Muscle of back (tissue), 11 donors: ENCODE measurements around the gene C1orf159. TPM values are rescaled to one million over a fixed set of nuclear protein-coding genes. Genes with fewer than 3 reads are reported as not detected.
"Not testable (repeated sequence)": the region's sequence is repeated elsewhere in the genome, so short reads cannot be mapped to it uniquely, and the experiment has no call there.

Experiments
- DNase-seq, 3 donors: peaks; one replicate each; pipeline versions ENCODE4 v3.0.0 to v3.0.0-alpha.2; 2013
- polyA plus RNA-seq, 10 donors: library from polyadenylated mRNA; unstranded; fragments of 120-200 nt; gene quantifications; one replicate each; pipeline ENCODE4 v1.2.1, GENCODE V29; 2013; ENCODE audit not compliant: insufficient read length in 10 of 10

The C1orf159 gene
- polyA plus RNA-seq, 10 donors = 3.8 to 7.1 (median 4.6) TPM

DNA sequence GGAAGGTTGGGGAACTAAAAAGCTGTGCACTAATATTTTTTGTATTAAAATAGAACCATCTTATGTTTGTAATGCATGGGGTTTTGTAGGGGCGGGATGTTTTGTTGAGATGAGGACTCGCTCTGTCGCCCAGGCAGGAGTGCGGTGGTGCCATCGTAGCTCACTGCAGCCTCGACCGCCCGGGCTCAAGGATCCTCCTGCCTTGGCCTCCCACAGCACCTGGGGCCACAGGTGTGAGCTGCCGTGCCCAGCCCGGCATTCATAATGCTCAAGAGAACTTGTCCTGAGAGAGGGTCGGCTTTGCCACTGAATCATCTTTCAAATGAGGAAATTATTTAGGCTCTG, 3.0 kb upstream of the C1orf159 start:
- no peak for DNase-seq

DNA sequence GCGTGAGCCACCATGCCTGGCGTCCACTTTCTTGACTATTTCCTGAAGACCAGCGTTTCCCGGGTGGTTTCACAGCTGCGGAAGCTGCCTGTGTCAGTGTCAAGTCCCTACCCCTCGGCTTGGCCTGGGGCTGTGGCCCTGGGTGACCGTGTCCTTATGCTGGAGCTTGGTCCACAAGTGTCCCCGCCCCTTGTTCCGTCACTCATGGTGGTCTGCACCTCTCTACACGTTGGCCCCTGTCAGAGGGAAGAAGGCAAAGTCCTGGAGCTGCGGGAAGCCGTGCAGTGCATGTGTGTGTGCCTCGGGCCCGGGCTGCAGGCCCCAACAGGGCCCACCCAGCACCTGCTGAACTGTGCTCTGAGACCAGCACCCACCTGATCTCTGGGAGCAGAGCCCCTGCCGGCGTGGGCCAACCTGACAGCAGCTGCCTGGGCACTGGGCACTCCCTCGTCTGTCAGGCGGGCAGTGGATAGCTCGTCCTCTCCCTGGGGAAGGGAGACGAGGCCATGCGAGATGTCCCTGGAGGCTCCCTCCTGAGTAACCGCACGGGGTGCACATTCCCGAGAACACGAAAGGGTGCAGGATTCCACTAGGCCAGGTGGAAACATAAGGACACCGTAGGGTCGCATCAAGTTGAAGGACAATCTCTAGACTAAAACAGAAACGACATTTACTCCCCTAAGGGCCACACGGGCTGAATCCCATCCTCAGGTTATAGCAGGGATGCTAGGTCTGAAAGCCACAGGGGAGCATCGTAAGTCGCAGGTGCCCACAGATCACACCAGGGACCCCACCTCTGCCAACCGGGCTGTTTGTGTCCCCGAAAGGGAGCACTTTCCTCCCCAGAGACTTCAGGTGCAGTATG, 2.4 kb upstream of the C1orf159 start:
- DNase-seq = peak in 1 of 3 donors; percentile 3

DNA sequence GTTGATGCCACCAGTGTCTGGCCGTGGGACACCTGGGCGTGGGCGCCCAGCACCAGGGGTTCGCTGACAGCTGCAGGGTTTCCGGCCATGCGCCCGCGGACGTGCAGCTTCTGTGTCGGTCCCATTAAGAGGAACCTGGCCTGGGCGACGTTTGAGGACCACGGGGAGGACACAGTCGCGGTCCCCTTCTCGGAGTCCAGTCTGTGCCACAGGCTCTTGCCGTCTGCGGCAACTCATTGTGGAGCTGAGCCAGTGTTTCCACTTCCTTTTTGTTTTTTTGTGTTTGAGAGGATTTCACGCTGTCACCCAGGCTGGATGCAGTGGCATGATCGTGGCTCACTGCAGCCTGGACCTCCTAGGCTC, 1.6 kb upstream of the C1orf159 start:
- DNase-seq = peak in 1 of 3 donors; percentile 10

- no peak for DNase-seq
Measured at GRCh38 chr1:1116701-1117468, 996 bp upstream of the C1orf159 start.

- DNase-seq = peak in 1 of 3 donors; percentile 51
Measured at GRCh38 chr1:1115136-1115785, 628 bp downstream of the C1orf159 start.

GRCh38 chr1:1114431-1114830, 1.5 kb downstream of the C1orf159 start:
- DNase-seq = peak in 1 of 3 donors; percentile 18

DNA sequence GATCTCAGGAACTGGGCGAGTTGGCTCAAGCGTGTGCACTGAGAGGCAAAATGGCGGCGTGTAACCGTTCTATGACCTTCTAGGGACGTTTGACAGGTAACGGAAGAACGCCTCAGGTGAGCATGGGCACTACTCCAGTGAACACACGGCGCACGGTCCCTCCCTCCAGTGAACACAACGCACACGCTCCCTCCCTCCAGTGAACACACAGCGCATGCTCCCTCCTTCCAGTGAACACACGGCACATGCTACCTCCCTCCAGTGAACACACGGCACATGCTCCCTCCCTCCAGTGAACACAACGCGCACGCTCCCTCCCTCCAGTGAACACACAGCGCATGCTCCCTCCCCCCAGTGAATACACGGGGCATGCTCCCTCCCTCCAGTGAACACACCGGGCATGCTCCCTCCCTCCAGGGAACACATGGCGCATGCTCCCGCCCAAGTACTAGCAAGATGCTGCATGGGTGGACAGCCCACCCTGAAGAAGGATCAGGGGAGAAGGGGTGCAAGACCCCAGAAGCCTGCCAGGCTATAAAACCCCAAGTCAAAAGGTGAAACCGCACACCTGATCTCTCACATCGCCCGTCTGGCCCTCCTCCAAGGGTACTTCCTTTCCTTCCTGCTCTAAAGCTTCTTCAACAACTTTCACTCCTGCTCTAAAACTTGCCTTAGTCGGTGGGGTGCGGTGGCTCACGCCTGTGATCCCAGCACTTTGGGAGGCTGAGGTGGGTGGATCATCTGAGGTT, 3.5 kb downstream of the C1orf159 start:
- DNase-seq = peak in 1 of 3 donors; percentile 2

GRCh38 chr1:1111516-1112236, 4.2 kb downstream of the C1orf159 start:
- no peak for DNase-seq

DNA sequence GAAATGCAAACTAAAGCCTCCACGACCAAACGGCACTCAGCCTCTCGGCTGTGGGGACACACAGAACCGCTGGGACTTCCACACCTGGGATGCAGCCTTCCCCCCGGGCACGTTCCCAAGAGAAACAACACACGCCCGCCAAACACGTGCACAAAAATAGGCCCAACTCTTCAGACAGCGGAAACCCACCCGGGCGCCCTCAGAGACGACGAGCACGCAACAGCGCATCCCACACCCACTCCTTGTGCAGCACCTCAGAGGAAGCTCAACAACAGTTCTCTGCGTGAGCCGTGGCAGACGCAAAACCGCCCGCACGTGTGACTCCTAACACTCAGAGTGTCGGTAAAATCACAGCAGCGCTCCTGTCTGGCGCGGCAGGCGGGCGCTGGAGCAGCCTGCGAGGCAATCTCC, 5.3 kb downstream of the C1orf159 start:
- no peak for DNase-seq

- no peak for DNase-seq
Measured at GRCh38 chr1:1109743-1110142, 6.1 kb downstream of the C1orf159 start.

- DNase-seq = no peak
Measured at GRCh38 chr1:1106510-1107221, 9.2 kb downstream of the C1orf159 start.

- DNase-seq = not testable (repeated sequence)
Measured at GRCh38 chr1:1104152-1104551, 11.7 kb downstream of the C1orf159 start.

GRCh38 chr1:1101503-1101902, 14.4 kb downstream of the C1orf159 start:
- no peak for DNase-seq

GRCh38 chr1:1100296-1100695, 15.6 kb downstream of the C1orf159 start:
- DNase-seq = no peak

DNA sequence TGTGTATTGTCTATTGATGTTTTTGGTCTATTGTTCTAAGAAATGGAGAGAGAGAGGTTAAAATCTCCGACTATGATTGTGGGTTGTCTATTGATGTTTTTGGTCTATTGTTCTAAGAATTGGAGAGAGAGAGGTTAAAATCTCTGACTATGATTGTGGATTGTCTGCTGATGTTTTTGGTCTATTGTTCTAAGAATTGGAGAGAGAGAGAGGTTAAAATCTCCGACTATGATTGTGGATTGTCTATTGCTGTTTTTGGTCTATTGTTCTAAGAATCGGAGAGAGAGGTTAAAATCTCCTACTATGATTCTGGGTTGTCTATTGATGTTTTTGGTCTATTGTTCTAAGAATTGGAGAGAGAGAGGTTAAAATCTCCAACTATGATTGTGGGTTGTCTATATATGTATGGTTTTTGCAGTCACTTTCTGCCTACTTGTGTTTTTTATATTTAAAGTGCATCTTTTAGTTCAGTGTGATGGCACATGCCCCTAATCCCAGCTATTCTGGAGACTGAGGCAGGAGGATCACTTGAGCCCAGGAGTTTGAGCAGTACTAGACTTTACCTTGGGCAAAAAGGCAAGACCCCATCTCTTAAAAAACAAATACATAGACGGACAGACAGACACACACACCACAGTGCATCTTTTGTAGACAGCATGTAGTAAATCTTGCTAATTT, 16.2 kb downstream of the C1orf159 start:
- no peak for DNase-seq

- DNase-seq = no peak
Measured at GRCh38 chr1:1098681-1099421, 17.0 kb downstream of the C1orf159 start.

DNA sequence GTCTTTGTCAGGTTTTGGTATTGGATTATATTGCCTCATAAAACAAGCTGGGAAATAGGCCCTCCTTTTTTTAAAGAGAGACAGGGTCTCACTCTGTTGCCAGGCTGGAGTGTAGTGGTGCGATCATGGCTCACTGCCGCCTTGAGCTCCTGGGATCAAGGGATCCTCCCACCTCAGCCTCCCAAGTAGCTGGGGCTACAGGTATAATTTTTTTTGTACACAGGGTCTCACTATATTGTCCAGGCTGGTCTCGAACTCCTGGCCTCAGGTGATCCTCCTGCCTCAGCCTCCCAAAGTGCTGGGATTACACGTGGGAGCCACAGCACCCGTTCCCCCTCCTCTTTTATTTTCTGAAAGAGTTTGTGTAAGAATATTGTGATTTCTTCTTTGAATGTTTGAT, 19.8 kb downstream of the C1orf159 start:
- not testable (repeated sequence) for DNase-seq

GRCh38 chr1:1094981-1095380, 20.9 kb downstream of the C1orf159 start:
- no peak for DNase-seq

DNA sequence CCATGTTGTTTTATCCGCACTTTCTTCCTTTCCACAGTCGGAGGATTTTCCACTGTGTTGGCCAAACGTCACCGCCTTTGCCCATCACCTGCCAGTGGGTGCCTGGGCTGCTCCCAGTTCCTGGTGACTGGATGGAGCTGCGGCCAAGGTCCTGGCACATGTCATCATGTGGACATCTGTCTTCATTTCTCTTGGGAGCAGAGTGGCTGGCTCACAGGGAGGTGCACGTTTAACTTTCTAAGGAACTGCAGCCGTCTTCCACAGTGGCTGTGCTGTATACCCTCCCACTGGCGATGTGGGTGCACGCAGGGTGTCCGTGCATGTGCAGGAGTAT, 22.3 kb downstream of the C1orf159 start:
- DNase-seq = no peak
